Coronary artery (tissue), 2 donors: ENCODE data around the gene DPP9.
A peak's percentile ranks its signal among the peaks of the same experiment; 100 is the strongest.

Experiments used
- DNase-seq: peaks from one replicate; pipeline ENCODE4 v3.0.0-alpha.2; 2017; ENCODE audit warnings: low spot score
- H3K27ac ChIP-seq, 2 donors: fragments of 200-600 bp; sonication (generic); one replicate each; pipeline ENCODE4 v1.5.1; 2016 to 2019
- H3K4me3 ChIP-seq: fragments of 200-600 bp; sonication (generic); 2 replicates; pipeline ENCODE4 v1.5.1; 2016; ENCODE audit warnings: mild to moderate bottlenecking, moderate library complexity
- CTCF ChIP-seq: fragments of 200-600 bp; sonication (generic); IDR thresholded peaks from one replicate; pipeline ENCODE4 v1.5.1; 2019; ENCODE audit warnings: antibody characterized with exemption

DPP9 gene

DNA sequence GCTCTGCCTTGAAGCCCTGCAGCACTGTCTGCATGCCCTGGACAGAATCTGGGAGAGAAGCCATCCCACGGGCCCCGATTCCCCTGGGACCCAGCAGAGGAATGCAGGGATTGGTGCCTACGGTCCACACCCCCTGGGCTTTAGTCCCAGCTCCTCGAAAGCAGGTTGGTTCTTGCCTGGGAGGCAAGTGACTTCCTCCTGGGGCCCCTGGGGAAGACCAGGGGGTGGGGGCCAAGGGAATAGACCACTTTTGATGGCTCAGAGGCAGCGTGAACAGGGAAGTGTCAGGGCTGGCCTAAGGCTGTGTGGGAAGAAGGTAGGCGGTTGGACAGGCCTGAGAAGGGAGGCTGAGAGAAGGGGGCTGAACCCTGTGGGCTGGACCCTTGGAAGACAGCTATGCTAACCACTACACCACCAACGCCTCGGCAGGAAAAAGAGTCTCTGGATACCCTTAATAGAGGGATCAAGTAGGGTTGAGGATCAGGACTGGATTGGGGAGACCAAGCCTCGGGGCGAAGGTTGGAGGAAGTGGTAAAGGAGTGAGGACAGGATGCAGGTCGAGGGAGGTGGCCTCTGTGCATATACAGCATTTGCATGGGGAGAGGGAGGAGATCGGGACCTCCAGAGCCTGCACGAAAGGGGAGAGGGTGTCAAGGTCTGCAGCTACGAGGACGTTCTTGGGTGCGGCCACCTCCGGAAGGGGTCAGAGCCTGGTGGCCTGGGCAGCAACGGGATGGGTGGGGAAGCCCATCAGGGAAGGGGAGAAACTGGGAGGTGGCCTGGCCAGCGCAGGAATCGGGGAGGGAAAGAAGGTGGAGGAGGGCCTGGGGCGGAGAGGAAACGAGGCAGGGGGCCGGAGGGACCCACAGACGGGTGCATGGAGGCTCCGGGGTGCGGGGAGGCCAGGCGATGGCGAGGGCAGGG lies 709 bp downstream of the DPP9 start:
- H3K4me3 ChIP-seq = peak overlapping the region; percentile 99
- peak overlapping the region; percentile 93 to 98 for H3K27ac ChIP-seq
- no peak for TF ChIP-seq CTCF
- DNase-seq = peak; percentile 82

DNA sequence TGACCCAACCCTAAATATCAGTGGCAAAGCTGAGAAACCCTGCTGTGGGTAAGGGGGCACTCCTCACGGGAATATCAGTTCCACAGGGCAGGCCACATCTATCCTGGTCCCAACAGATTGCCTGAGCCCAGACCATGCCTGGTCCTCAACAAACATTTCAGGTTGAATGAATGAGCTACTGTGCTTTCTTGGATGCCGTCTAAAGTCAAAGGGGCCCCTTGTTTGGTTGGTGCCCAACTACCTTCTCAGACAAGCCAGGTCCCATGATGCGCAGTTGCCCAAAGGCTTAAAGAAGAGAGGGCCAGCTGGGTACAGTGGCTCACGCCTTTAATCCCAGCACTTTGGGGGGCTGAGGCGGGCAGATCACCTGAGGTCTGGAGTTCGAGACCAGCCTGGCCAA lies 2.4 kb downstream of the DPP9 start:
- Histone ChIP-seq H3K4me3 (no peak overlapping the region), H3K27ac (no peak overlapping the region)
- TF ChIP-seq CTCF = no peak
- DNase-seq = no peak

DNA sequence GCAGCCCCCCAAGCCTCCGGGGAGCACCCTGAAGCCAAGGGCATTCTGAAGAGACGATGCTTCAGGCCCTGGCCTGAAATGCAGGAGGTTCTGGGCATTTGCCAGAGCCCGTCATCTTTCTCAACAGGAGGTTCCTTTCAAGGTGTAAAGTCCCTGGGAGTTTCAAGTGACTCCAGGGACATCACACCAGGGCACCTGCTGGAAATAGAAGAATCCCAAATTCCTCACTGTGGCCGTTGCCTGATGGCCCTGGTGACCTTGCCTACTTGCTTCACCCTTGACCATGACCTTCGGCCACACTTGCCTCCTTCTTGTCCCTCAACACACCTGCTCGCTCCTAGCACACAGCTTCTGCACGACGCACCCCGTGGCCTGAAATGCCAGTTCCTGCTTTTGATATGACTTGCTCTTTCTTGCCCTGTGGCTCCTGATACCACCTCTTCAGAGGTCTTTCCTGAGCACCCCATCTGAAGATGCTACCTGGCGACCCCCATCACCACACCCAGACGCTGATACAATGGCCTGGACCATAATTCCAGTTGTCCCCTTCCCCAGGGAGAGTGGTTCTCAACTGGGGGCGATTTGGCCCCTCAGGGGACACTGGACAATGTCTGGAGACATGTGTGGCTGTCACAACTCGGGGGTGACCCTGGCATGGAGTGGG lies 3.5 kb downstream of the DPP9 start:
- no peak overlapping the region for H3K4me3 ChIP-seq
- no peak overlapping the region for H3K27ac ChIP-seq
- TF ChIP-seq CTCF = no peak
- no peak for DNase-seq

DNA sequence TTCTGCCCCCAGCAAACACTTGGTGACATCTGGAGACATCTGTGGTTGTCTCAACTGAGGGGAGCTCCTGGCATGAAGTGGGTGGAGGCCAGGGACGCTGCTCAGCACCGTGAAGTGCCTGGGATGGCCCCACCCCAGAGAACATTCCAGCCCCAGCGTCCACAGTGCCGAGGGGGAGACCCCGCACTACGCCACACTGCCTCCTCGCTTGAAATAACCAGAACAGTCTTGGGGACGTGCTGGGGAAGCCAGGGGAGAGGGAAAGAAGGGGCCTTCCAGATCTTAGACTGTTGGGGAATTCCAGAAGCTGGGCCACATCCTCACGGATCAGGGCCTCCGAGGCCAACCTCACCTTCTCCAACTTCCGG lies 4.2 kb downstream of the DPP9 start:
- no peak overlapping the region for H3K4me3 ChIP-seq
- TF ChIP-seq CTCF = no peak
- no peak overlapping the region for H3K27ac ChIP-seq
- no peak for DNase-seq

DNA sequence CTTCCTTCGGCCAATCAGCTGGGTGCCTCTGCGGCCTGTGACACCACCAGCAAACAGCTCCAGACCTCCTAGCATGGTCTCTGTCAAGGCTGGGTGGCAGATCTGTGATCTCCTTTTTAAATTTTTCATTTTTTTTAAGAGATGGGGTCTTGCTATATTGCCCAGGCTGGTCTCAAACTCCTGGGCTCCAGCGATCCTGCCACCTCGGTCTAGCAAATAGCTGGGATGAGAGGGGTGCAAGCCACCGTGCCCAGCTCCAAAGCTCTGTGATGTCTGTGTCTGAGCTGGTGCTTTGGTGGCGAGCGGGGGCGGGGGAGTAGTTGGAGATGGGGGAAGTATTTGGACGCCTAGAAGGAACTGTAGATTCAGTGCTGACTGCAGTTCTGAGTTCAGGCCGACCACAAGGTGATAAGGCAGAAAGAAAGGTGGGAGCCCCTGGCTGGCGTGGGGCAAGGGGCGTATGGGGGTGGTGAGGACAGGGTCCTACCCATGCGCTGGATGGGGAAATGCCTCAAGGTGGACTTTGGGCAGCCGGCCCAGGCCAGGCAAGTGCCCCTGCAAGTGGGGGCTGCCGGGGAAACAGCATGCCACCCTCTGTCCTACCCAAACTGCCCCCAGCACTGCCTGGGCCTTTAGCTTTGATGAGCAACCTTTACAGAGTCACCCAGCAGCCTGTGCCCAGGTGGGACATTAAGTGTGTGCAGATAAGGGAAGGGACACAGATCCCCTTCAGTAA lies 5.5 kb downstream of the DPP9 start:
- Histone ChIP-seq H3K27ac (no peak overlapping the region), H3K4me3 (no peak overlapping the region)
- DNase-seq = no peak
- no peak for TF ChIP-seq CTCF

DNA sequence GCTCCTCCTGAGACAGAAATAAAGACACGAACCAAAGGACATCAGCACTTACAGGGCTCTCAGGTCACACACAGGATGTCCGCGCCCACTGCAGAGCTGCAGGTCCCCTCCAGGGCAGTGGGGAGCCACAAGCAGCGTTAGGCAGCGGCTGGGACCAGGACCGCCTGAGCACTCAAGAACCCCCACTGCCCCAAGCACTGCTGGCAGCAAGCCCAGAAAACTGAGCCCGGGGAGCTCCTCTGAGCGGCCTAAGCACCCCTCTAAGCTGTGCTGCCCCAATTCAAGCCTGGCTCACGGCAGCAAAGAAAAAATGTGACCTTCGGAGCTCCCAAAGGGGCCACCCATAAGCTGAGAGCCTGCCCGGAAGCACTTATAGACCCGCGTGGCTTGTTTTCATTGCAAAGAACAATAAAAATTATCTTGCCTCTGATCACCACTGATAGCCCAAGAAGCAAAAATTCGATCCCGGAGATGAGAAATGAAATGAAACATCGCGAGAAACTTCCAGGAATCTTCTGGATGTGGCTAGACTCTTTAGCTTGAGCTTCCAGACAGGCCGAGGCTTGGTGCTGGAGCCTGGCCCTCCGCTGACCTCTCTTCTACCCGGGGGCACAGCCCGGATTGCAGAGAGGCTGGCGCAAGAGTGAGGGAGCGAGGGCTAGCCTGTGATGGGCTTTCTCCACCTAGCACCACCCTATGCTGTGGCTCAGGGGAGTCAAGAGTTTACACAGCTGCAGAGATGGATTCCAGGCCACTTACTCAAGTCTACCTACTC lies 6.3 kb downstream of the DPP9 start:
- no peak for DNase-seq

More for the DNA sequence above, 6.3 kb downstream of the DPP9 start:
- Histone ChIP-seq H3K27ac (no peak overlapping the region), H3K4me3 (no peak overlapping the region)
- TF ChIP-seq CTCF = no peak
